ENCODE measurements around the gene TNIK.
"Not testable (repeated sequence)": the region's sequence is repeated elsewhere in the genome, so short reads cannot be mapped to it uniquely, and the experiment has no call there.

TNIK gene

DNA sequence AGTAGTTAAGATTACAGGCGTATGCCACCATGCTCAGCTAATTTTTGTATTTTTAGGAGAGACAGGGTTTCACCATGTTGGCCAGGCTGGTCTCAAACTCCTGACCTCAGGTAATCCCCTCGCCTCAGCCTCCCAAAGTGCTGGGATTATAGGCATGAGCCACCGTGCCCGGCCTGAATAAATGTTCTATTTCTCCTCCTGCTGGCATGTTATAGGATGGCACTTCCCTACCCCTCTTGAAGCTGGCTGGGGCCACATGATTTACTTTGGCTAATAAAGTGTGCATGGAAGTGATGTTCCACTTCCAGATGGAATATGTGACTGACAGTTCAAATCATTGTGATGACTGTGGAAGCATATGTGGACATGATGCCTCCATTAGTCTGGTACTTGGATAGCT, 77.9 kb downstream of the TNIK start:
- not testable (repeated sequence) for DNase-seq

GRCh38 chr3:171380711-171381425, 79.3 kb downstream of the TNIK start:
- no peak for DNase-seq

DNA sequence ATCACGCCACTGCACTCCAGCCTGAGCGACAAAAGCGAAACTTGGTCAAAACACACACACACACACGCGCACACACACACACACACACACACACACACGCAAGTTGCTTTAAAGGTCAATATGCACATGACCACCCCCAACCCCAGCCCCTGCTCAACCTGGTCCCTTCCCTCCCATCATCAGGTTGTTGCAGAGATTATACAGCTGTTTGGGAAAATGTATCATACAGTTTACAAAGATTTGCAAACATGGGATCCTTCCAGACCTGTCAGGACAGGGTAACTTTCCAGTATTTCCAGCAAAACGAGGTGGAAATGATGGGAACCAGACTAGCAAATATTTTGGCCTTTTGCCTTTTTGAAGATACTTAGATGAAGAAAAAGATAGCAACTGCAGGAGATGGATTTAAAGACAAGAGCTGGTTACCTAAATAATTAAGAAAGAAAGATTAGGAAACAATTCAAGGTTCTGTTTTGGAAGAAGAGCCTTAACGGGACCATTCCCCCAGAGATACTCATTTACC, 80.2 kb downstream of the TNIK start:
- DNase-seq: no peak

DNA sequence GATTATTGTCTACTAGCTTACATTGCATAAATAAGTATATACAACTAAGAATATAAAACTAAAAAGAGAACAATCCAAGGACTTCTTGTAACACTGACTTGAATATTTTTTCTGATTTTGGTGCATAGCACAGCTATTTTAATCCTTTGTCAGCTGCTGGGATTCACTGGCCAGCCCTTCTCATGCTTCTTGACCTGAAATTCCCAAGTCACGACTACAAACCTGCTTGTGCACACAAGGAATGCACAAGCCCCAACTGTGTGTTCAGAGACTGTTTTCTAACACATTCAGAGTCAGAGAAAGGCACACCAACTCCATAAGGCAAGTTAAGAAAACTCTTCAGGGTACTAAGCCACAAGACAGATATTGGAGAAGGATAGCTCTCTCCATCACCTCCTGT, 80.9 kb downstream of the TNIK start:
- DNase-seq: no peak

GRCh38 chr3:171378586-171378985, 81.6 kb downstream of the TNIK start:
- no peak for DNase-seq

GRCh38 chr3:171377859-171378258, 82.3 kb downstream of the TNIK start:
- DNase-seq: no peak

- no peak for DNase-seq
Observed at GRCh38 chr3:171376596-171376947, 83.6 kb downstream of the TNIK start.

DNA sequence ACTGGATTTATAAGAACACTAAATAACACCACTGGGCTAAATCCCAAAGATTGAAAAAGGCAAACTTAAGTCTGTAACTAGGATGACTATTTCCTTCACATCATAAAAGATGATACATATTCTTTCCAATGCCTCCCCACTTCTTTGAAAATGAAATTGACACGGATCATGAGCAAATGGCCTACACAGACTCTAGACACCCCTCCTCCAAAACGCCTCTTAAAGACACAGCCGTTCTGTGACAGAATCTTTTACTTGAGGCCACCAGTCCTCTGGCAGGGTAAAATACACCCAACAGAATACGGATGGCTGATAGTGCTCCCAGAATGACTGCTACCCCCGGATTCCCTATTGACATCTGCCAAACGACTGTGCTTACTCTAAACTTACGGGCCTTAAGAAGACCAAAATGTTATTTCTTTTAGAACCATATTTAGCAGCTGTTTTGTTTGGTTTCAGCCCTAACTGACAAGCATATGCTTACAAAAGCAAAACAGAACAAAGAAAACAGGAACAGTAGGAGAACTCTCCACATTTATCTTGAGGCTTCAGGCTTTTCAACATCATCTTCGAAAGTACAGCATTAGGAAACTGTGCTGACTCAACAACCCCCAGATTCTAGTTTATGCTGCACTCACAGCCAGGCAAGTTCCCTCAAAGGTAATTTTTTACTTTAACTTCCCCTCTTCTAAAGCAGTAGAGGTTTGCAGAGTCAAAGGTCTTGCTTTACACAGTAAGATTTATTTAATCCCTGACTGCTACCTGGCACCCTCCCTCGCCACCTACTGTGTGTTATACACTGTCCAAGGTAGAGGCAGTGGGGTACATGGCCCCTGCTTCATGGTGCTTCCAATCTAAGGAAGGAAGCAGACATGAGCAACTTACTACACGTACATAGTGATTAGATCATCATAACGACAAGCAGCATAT, 84.3 kb downstream of the TNIK start:
- DNase-seq: no peak

DNA sequence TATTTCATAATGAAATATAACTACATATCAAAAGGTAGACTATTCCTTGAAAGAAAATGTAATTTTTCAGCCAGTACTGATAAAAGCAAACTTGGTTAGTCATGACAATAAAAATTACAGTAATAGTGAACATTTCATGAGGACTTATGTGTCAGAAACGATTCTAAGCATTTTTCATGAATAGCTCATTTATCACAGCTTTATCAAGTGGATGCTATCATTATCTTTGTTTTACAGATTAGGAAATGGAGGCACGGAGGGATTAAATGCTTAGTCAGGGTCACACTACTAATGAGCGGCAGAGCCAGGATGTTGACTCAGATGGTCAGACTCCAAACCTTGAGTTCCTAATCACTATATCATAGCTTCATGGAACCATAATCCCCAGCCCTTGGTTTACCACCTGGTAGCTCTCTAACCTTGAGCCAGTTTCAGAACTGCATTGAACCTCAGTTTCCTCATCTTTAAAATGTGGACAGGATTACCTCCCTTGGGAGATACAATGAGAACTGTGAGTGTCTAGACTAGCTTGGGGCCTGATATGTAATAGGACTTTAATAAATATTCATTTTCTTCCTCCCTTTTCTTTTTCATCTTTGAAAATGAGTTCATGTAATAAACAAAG, 85.4 kb downstream of the TNIK start:
- DNase-seq: no peak

DNA sequence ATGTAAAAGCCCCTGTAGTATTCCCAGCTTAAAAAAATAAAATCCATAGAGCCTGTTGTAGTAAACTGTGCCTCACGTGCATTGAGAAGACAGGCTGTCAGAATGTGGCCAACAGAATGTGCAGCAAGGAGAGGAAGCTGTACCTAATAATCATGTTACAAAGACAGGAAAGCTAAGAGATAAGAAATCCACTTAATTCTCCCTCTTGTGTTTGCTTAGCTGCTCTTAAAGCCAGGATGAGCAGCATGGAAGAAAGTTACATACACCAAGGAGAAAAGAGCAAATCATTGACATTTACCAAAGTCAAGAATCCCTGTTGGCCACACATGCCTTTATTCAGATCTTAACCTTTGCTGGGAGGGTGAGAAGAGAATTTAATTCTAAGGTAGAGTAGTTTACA, 85.9 kb downstream of the TNIK start:
- DNase-seq: no peak

GRCh38 chr3:171373711-171374110, 86.5 kb downstream of the TNIK start:
- no peak for DNase-seq

DNA sequence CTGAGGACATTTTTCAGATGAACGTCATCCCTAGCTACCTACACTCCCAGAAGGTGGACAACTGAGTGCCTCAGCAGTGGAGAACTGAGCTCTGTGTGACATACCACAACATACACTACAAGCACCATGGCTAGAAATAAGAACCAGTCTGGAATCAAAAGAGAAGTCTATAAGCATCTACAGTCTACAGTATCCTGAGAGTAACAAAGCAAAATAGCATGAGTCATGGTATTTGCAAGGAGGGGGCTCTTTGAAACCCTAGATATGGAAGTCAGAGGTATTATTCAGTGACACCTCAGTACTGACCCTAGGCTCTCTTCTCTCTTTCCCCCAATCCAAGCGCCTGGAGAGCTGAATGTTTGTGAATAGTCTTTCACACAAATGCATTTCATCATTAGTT, 87.5 kb downstream of the TNIK start:
- DNase-seq: no peak

- no peak for DNase-seq
Observed at GRCh38 chr3:171371354-171371753, 88.9 kb downstream of the TNIK start.

DNA sequence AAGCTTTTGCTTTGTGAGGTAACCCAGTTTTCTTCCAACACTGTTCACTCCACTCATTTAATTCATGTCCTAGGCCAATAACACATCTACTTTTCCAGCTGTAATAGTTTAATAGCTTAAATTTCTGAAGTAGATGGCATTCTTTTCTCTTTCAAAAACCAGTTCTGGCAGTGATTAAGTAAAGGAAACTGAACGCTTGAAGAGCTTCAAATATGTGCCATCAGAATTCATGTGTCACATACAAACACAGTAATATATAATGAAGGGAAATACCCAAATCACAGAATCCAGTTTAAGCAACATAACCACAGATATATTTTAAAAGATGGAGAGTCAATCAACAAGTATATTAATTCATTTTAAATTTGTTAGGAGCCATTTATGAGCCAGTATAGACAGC, 91.0 kb downstream of the TNIK start:
- DNase-seq: no peak

DNA sequence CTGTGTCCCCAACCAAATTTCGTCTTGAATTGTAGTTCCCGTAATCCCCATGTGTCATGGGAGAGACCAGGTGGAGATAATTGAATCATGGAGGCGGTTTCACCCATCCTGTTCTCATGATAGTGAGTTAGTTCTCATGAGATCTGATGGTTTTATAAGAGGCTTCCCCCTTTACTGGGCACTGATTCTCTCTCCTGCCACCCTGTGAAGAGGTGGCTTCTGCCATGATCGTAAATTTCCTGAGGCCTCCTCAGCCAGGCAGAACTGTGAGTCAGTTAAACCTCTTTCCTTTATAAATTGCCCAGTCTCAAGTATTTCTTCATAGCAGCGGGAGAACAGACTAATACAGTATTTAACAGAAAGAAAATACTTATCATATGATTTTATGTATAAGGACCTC, 93.5 kb downstream of the TNIK start:
- not testable (repeated sequence) for DNase-seq

DNA sequence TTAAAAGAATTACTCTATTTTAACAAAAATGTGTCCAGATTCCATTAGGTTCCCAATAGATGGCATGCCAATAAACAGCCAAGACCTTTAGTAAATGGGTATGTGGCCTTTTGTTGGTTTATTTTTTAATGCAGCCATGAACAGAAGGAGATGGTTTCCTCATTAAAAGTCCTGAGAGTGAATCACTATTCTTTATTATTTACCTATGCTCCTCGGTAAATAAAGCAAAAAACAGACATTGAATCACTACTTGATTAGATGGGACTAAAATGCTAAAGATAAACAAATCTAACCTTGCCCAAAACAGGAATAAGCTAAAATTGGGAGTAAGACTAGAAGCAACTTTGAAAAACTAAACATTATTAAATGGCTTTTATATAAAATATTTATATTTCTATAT, 94.2 kb downstream of the TNIK start:
- DNase-seq: no peak

GRCh38 chr3:171365489-171365888, 94.7 kb downstream of the TNIK start:
- no peak for DNase-seq

DNA sequence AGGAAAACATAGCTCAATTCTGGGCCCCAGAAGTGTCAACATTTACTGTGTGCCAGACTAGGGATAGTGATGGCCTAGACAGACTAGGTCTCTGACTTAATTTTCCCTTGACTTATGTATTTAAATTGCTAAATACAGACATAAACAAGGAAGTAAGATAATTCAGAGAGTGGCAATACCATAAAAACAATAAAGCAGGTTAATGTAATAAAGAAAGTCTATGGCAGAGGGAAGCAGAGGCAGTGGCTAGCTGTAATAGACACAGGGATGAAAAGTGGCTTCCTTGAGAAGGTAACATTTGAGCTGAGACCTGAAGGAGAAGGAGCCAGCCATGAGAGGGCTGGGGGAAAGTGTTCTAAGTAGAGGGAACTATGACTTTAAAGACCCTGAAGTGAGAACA, 95.7 kb downstream of the TNIK start:
- DNase-seq: no peak

- DNase-seq: no peak
Observed at GRCh38 chr3:171363202-171363601, 97.0 kb downstream of the TNIK start.

- no peak for DNase-seq
Observed at GRCh38 chr3:171362575-171362974, 97.6 kb downstream of the TNIK start.

GRCh38 chr3:171358881-171359198, 101.4 kb downstream of the TNIK start:
- no peak for DNase-seq

- DNase-seq: no peak
Observed at GRCh38 chr3:171358181-171358880, 101.9 kb downstream of the TNIK start.

GRCh38 chr3:171357721-171358120, 102.5 kb downstream of the TNIK start:
- DNase-seq: no peak
